ENCODE data around the gene SPRR4.

The SPRR4 gene

DNA sequence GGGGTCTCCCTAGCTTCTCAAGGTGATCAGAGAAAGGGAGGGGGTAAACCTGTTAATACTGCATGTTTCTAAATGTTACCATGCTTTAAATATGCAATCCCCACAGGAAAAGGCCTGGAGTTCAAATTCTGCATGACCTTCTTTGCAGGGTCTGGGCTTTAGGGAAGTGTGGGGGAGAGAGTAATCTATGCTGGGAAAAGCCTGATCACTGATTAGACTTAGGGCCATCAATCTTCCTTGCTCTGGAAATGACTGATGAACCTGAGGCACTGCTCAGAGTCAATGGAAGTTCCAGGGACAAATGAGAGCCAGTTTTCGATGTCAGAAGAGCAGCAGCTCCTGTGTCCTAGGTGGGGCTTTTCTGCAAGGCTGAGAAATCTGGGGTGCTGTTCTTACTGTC, 10.2 kb downstream of the SPRR4 start:
- no peak overlapping the region for H3K27ac ChIP-seq
- TF ChIP-seq, protein P1, sequence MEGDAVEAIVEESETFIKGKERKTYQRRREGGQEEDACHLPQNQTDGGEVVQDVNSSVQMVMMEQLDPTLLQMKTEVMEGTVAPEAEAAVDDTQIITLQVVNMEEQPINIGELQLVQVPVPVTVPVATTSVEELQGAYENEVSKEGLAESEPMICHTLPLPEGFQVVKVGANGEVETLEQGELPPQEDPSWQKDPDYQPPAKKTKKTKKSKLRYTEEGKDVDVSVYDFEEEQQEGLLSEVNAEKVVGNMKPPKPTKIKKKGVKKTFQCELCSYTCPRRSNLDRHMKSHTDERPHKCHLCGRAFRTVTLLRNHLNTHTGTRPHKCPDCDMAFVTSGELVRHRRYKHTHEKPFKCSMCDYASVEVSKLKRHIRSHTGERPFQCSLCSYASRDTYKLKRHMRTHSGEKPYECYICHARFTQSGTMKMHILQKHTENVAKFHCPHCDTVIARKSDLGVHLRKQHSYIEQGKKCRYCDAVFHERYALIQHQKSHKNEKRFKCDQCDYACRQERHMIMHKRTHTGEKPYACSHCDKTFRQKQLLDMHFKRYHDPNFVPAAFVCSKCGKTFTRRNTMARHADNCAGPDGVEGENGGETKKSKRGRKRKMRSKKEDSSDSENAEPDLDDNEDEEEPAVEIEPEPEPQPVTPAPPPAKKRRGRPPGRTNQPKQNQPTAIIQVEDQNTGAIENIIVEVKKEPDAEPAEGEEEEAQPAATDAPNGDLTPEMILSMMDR (IDR thresholded peaks at IDR 0.05; ENCODE audit: low read depth, low read length, missing control alignments): no peak
- in situ Hi-C loops (cut with HindIII; ENCODE audit: low pct_ligation_motif_present, low sequenced_read_pairs): no loop called here
- no peak for DNase-seq
- no peak overlapping the region for H3K4me3 ChIP-seq (ENCODE audit: low read depth, low read length)
- no peaks in the 10 kb centered on the region for H3K36me3 ChIP-seq (replicated peaks)
- H3K27me3 ChIP-seq (replicated peaks): no peaks in the 10 kb centered on the region

DNA sequence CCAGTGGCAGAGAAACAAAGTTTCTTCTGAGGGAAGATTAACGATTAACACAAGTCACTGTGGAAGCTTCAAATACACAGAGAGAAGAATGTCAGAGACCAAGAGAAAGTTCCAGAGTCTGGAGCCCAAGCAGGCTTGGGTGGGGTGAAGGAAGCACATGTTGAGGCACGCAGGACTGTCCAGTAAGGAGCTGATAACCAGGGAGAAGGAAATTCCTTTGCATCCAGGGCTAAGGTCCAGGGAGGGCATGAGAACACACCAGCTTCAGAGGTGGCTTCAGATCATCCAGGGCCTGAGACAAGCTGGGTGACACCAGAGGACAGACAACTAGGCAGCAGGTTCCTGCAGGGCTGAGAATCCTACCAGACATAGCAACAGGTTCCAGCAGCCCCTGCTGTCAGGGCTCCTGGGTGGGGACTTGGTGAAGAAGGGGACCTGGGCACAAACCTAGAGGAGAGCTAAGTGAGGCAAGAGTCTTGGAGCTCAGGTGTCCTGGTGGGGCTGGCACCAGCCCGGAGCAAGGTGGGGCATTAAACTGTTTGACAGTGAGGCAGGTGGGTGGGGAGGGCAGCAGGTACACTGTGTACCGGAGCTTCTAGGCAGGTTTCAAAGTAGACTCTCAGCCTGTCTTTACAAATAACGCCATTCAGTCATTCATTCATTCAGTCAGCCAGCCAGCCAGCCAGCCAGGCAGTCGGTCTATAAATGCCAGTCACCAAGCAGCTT, 10.9 kb downstream of the SPRR4 start:
- no peaks in the 10 kb centered on the region for H3K36me3 ChIP-seq (replicated peaks)
- DNase-seq: no peak
- no peak overlapping the region for H3K4me3 ChIP-seq (ENCODE audit: low read depth, low read length)
- in situ Hi-C loops (cut with HindIII; ENCODE audit: low pct_ligation_motif_present, low sequenced_read_pairs): no loop called here
- TF ChIP-seq, protein P1 (IDR thresholded peaks at IDR 0.05; ENCODE audit: low read depth, low read length, missing control alignments): no peak
- H3K27ac ChIP-seq: no peak overlapping the region
- no peaks in the 10 kb centered on the region for H3K27me3 ChIP-seq (replicated peaks)

DNA sequence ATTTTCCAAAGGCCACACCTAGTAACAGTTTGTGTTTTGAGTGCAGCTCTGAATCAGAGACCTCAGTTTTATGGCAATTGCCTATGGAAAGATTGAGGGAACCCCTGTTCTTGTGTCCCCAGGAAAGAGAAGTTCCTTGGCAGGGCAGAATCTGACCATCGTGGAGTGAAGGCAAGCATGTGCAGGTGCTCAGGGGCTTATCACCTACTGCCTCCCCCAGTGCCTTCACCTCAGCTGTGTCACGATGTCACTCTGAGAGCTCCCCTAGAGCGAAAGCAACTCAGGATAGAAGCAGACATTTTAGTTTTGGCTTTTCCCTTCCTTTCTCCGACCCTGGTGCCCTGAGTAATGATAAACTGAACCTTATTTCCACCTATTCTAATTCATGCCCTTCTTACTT, 11.6 kb downstream of the SPRR4 start:
- Histone ChIP-seq H3K27ac (no peak overlapping the region), H3K4me3 (ENCODE audit: low read depth, low read length) (no peak overlapping the region), H3K36me3 (replicated peaks) (no peaks in the 10 kb centered on the region), H3K27me3 (replicated peaks) (no peaks in the 10 kb centered on the region)
- in situ Hi-C loops (cut with HindIII; ENCODE audit: low pct_ligation_motif_present, low sequenced_read_pairs): no loop called here
- DNase-seq: no peak
- TF ChIP-seq, protein P1 (IDR thresholded peaks at IDR 0.05; ENCODE audit: low read depth, low read length, missing control alignments): no peak

DNA sequence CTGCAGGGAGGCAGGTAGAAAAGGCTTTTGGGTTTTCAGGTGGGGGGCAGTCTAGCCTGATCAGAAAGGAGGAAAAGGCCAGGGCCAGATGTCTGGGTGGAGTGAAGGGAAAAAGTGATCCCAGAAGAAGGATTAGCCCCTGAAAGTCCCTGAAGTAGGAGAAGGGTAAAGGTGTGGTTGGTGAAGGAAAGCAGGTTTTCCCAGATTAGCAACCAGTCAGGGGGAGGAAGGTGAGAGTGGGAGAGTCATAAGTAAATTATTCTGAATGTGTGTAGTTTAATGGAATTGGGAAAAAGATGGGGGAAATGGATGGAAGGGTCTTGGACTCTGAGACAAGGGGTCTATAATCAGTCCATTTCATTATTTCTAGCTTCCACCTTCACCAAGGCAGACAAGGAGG, 12.8 kb downstream of the SPRR4 start:
- no peaks in the 10 kb centered on the region for H3K27me3 ChIP-seq (replicated peaks)
- H3K36me3 ChIP-seq (replicated peaks): no peaks in the 10 kb centered on the region
- H3K27ac ChIP-seq: no peak overlapping the region
- TF ChIP-seq, protein P1 (IDR thresholded peaks at IDR 0.05; ENCODE audit: low read depth, low read length, missing control alignments): no peak
- no peak for DNase-seq
- no peak overlapping the region for H3K4me3 ChIP-seq (ENCODE audit: low read depth, low read length)
- in situ Hi-C loops (cut with HindIII; ENCODE audit: low pct_ligation_motif_present, low sequenced_read_pairs): no loop called here

DNA sequence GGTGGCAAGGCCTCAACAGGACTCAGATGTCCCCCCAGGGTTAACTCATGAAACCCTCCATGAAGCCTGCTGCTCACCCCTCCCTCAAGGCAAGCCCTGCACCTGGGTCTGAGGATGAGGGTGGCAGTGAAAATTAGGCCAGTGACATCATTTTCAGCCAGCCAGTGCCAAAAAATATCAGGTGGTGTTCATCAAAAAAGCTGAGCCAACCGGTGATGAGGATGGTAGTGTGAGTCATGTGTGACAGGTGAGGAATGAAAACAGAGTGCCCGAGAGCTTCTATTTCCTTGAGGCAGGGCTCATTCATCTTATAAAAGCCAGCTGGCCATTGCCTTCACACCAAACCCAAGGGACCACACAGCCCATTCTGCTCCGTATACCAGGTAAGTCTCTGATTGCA, 13.3 kb downstream of the SPRR4 start, which contains the start of gene SPRR1A:
Gene SPRR1A, plus strand, starts transcription at position 339 of the 400 bp plus-strand sequence. CDS start 1,150 bp downstream, outside the sequence.
- Histone ChIP-seq H3K27me3 (replicated peaks) (no peaks in the 10 kb centered on the region), H3K36me3 (replicated peaks) (no peaks in the 10 kb centered on the region), H3K27ac (no peak within 1 kb of the TSS), H3K4me3 (ENCODE audit: low read depth, low read length) (no peak within 1 kb of the TSS)
- DNase-seq: no peak
- in situ Hi-C loops (cut with HindIII; ENCODE audit: low pct_ligation_motif_present, low sequenced_read_pairs): no loop called here
- TF ChIP-seq, protein P1 (IDR thresholded peaks at IDR 0.05; ENCODE audit: low read depth, low read length, missing control alignments): no peak

DNA sequence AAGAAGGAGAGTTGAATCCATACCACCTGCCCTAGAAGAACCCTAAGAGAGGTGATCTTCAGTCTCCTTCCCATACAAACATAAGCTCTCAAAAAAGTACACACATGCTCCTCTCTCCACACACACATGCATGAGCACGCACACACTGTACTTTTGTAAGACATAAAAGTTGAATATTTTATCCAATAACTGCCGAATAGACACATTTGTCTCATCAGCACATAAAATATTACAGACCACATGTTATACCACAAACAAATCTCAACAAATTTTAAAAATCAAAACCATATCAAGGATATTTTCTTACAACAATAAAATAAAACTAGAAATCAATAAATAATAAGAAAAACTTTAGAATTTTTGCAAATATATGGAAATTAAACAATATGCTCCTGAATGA, 16.1 kb downstream of the SPRR4 start:
- Histone ChIP-seq H3K4me3 (ENCODE audit: low read depth, low read length) (no peak overlapping the region), H3K27me3 (replicated peaks) (no peaks in the 10 kb centered on the region), H3K27ac (no peak overlapping the region), H3K36me3 (replicated peaks) (no peaks in the 10 kb centered on the region)
- TF ChIP-seq, protein P1 (IDR thresholded peaks at IDR 0.05; ENCODE audit: low read depth, low read length, missing control alignments): no peak
- no peak for DNase-seq
- in situ Hi-C loops (cut with HindIII; ENCODE audit: low pct_ligation_motif_present, low sequenced_read_pairs): no loop called here

Data from brain microvascular endothelial cell (primary cell).